ENCODE results near the gene KCNRG. TPM values are rescaled to one million over a fixed set of nuclear protein-coding genes. Genes with fewer than 3 reads are reported as not detected.
"Not testable (repeated sequence)": the region's sequence is repeated elsewhere in the genome, so short reads cannot be mapped to it uniquely, and the experiment has no call there.

Gene KCNRG, protein sequence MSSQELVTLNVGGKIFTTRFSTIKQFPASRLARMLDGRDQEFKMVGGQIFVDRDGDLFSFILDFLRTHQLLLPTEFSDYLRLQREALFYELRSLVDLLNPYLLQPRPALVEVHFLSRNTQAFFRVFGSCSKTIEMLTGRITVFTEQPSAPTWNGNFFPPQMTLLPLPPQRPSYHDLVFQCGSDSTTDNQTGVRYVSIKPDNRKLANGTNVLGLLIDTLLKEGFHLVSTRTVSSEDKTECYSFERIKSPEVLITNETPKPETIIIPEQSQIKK
- 1.00 TPM for polyA plus RNA-seq (ENCODE audit: insufficient read length)

DNA sequence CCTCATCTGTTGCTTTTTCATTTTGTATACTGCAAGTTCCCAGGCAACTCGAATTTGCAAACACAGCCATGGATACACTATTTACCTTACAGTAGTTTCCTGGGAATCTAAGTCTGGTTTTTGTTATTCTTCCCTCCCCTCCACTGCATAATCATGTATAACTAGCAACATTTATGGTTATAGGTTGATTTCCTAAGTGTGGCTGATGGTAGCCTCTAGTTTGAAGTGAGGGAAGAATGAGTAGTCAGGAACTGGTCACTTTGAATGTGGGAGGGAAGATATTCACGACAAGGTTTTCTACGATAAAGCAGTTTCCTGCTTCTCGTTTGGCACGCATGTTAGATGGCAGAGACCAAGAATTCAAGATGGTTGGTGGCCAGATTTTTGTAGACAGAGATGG is at the start of gene KCNRG:
Gene KCNRG, plus strand, starts transcription at position 187 of the 400 bp plus-strand sequence. Its CDS starts 50 bp downstream, at position 237.
- DNase-seq (ENCODE audit: low read depth): no peak

GRCh38 chr13:49967456-49967855 is 47.8 kb upstream of the KCNRG start:
- DNase-seq (ENCODE audit: low read depth): no peak

GRCh38 chr13:49972709-49973108 is 42.5 kb upstream of the KCNRG start:
- DNase-seq (ENCODE audit: low read depth): no peak

- no peak for DNase-seq (ENCODE audit: low read depth)
Observed at GRCh38 chr13:49975826-49976225, 39.4 kb upstream of the KCNRG start.

- DNase-seq (ENCODE audit: low read depth): peak; percentile 22
Observed at GRCh38 chr13:49976314-49977258, 38.7 kb upstream of the KCNRG start.

DNA sequence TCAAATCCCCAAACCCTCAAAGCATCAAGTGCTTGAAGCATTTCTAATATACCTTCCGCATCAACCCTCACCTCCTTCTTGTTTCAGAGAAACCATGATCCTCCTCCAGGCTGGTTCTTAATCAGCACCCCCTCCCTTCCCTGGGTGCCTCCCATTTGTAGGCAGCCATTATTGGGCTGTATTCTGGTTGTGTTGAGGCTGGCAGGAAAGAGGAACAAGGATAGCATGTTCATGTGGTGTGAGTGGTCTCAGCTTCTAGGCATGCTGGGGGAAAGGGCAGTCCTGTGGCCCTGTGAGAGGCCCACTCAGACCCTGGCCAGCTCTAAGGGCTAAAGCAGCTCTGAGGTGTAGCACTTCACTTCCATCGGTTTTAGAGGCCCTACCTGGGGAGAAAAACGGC is 37.3 kb upstream of the KCNRG start:
- DNase-seq (ENCODE audit: low read depth): no peak

GRCh38 chr13:49980266-49980665 is 35.0 kb upstream of the KCNRG start:
- DNase-seq (ENCODE audit: low read depth): no peak

- no peak for DNase-seq (ENCODE audit: low read depth)
Observed at GRCh38 chr13:49985129-49985528, 30.1 kb upstream of the KCNRG start.

DNA sequence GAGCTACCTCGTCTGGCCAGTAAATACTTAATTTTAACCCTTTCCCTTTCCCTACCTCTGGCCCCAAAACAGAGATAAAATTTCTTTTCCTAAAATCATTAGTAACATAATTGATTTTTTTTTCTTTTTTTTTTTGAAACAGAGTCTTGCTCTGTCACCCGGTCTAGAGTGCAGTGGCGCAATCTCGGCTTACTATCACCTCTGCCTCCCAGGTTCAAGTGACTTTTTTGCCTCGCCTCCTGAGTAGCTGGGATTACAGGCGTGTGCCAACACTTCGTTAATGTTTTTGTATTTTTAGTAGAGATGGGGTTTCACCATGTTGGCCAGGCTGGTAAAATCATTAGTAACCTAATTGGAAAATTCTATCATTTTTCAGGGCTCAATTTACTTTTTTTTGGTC is 28.8 kb upstream of the KCNRG start:
- no peak for DNase-seq (ENCODE audit: low read depth)

- DNase-seq (ENCODE audit: low read depth): not testable (repeated sequence)
Observed at GRCh38 chr13:49990612-49991011, 24.6 kb upstream of the KCNRG start.

DNA sequence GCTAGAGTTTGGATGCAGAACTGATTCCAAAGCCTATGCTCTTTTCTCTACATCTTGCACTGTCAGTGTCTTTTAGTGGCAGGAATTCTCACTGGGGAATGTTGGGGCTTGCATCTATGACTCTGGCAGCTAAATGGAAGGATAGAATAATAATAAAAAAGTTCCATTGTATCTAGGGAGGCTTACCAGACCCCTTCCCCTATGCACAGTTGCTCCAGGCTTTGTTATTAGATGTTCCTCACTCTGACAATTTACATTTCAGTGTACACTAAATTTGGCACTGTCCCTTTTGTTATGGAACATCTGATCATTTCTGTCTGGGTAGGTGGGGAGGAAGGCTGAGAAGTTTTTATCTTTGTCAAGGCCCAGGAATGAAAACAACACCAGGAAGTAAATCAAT is 22.1 kb upstream of the KCNRG start:
- no peak for DNase-seq (ENCODE audit: low read depth)

DNA sequence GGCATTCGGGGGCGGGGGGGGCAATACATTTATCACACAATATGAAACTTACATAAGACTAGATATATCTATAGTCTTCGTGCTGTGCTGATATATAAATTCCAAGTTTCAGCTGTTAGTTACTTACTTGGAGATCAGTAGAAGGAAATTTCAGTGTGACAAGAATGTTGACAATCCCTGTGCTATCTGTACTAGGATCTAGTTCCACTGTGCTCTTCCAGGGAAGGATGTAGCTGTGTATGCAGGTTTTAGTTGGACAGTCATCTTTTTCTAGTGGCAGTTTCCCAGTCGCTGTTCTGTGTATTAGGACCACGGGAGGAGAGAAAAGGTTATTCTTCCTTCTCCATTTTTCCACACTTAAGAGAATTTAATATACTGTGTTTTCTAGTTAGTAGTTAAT is 21.6 kb upstream of the KCNRG start:
- no peak for DNase-seq (ENCODE audit: low read depth)

- DNase-seq (ENCODE audit: low read depth): no peak
Observed at GRCh38 chr13:49995625-49996101, 19.6 kb upstream of the KCNRG start.

DNA sequence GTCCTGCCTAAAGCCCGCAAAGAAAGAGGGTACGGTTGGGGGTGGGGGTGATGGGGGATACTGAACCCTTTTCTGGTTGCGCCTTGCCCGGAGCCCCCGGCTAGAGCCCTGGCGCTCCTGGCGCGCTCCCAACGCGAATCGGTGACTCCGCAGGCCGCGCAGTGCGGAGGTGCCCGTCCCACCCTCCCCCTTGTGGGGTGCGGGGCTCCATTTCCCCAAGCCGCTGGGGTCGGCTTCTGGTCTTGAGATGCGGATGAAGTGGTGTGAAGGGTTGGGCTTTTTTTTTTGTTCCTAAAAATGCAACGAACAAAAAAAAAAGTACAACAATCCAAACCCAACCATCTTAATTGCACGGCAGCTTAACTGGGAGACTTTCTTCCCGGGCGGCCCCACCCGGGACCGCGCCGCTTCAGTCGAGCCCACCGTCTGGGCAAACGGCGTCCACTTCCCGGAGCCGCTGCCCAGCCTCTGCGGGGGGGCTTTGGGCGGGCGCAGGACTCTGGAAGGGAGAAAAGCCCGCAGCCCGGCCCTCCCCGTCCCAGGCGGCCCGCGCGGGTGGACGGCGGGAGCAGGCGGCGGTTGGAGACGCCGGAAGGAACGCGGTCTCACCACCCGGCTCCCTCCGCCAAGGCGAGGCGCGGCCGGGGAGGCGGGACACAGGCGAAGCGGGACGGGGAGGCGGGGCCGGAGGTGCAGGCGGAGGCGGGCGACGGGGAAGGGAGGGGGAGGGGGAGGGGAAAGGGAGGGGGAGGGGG is 18.9 kb upstream of the KCNRG start:
- DNase-seq (ENCODE audit: low read depth): no peak

DNA sequence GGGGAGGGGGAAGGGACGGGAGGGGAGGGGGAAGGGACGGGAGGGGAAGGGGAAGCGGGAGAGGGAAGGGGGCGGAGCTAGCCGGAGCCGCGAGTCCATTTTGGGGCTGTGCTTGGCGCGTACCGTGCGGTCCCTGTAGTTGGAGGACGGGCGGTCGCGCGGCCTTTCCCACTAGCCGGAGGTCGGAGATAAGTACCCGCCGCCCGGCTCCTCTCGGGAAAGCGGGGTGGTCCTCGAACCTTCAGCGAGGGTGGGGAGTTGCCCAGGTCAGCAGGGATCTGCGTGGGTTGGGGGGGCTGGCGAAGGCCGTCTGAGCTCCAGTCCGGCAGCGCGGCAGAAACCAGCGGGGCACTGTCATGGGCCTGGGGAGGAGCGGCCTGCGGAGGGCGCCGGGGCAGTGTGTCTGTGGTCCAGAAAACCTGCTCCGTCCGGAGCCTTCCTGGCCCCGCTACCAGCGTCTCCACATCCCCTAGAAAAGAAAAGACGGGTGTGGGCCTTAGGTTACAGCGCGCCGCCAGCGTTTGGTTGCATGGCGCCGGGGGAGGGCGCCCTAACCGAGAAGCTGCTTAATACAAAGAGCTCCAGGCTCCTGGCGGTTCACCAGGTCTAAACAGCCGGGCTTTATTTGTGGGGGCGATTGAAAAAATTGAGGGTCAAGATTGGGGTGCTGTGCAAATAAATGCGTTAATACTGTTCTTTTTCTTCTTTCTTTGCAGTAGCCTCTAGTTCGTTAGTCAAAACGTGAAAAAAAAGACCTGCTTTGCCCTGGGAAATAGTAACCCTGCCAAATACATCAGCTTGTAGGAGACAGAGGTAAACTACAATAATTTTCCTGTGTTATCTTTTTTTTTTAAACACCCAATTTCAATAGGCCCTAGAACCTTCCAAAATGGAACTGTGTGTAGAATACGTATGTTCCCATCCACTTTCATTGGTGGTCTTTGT is 18.0 kb upstream of the KCNRG start, which contains the start of gene TRIM13:
Gene TRIM13, plus strand, starts transcription at position 92 of the 945 bp plus-strand sequence. CDS start 14,899 bp downstream, outside the sequence.
- peak; percentile 73 for DNase-seq (ENCODE audit: low read depth)

DNA sequence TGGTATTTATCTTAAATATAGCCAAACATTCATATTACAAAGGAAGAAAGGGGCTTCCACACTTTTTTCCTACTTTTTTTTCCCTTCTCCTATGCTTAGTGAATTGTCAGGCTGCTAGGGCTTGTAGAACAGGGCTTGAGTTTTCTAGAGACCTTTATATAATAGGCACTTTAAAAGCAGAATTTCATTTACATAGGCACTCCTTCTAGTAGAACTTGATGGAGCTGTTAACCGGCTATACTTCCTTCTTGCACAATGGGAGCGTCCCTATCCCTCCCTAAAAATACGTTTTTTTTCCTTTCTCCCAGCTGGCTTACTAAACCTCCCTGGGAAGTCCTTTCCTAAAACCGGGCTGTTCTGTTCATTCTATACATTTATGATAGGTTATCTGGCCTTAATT is 17.3 kb upstream of the KCNRG start:
- no peak for DNase-seq (ENCODE audit: low read depth)

DNA sequence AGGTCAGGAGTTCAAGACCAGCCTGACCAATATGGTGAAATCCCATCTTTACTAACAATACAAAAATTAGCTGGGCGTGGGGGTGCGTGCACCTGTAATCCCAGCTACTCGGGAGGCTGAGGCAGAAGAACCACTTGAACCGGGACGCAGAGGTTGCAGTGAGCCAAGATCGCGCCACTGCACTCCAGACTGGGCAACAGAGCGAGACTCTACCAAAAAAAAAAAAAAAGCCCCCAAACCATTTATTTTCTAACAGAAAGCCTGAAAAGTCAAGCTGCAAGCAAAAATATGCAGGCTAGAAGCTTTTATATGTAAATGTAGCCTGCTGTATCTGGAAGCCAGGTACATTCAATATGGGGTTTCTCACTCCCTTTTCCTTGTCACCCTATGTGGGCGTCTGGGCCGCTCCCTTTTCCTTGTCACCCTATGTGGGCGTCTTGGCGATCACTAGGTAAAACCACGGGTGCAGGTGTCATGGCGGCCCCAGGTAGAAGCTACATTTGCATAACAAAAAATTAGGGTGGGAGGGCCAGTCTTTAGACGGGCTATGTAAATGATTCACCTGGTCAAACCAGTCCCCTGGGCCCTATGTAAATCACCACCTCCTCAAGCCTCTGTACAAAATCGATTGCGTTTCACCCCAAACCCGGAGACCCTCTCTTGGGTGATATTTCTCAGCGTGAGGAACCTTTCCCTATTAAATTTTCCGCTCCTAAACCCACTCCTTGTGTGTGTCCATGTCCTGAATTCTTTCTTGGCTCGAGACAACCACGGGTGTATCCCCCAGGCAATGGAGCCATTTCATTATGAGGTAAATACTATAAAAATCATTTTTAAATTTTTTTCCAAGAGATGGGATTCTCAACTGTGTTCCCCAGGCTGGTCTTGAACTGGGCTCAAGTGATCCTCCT is 16.3 kb upstream of the KCNRG start:
- no peak for DNase-seq (ENCODE audit: low read depth)

- no peak for DNase-seq (ENCODE audit: low read depth)
Observed at GRCh38 chr13:50001287-50001686, 14.0 kb upstream of the KCNRG start.

DNA sequence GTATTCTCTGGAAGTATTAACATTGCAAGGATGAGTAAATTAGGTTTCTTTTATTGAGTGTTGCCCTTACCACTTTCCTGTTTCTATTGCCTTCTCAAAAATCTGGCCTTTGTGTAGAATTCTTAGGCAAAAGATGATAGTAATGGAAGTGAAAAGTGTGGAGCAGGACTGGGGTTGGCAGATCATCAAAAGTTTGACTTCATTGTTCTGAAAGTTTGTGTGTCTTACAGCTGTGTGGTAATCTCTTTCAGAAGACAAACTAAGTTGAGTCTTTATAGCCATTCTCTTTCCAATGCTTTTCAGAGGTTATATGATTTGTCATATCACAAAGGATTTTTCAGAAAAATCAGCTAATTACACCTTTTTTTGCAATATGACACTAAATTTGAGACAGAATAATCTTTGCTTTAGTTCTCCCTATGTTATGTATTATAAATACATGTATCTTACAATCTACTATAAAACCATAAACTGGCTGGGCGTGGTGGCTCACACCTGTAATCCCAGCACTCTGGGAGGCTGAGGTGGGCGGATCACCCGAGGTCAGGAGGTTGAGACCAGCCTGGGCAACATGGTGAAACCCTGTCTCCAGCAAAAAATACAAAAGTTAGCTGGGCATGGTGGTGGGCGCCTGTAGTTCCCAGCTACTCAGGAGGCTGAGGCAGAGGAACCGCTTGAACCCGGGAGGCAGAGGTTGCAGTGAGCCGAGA is 8.7 kb upstream of the KCNRG start:
- DNase-seq (ENCODE audit: low read depth): no peak
